HTR-8/SVneo (cell line): ENCODE data around the gene DZIP1L.
"Not testable (repeated sequence)": the region's sequence is repeated elsewhere in the genome, so short reads cannot be mapped to it uniquely, and the experiment has no call there.

ENCODE experiments used
- DNase-seq: peaks from one replicate; pipeline ENCODE4 v3.0.0; 2011; ENCODE audit warnings: low spot score, mixed read lengths; ENCODE audit not compliant: insufficient read length
- FAIRE-seq: peaks from 2 replicates; lab custom pipeline; 2011; peaks lifted over from hg19 to GRCh38; lab: Jason Lieb, UNC

Gene DZIP1L

GRCh38 chr3:138118612-138119422 is 3.4 kb upstream of the DZIP1L start:
- peak; percentile 70 for DNase-seq
- peak; percentile 72 for FAIRE-seq

DNA sequence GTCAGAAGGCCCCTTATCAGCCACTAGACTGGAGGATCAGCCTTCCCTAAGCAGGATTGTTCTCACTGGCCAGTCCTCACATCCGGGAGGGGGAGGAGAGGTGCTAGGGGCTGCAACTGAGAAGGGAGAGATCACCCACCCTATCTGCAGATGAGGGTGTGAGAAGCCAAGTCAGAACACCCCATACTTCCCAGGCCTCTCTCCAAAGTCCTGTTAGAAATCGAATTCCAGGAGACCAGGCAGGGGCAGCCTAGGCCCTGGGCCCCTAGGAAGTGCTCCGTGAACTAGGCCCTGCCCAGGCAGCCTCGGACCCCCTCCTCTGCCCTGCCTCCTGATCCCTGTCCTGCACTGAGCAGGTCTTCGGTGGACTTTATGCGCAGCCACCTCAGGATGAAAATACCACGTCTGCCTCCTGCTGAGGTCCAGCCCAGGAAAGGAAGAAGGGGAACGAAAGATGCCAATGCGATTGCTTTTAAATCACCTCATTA is 933 bp downstream of the DZIP1L start:
- peak; percentile 48 for DNase-seq
- FAIRE-seq, result peak; percentile 49

DNA sequence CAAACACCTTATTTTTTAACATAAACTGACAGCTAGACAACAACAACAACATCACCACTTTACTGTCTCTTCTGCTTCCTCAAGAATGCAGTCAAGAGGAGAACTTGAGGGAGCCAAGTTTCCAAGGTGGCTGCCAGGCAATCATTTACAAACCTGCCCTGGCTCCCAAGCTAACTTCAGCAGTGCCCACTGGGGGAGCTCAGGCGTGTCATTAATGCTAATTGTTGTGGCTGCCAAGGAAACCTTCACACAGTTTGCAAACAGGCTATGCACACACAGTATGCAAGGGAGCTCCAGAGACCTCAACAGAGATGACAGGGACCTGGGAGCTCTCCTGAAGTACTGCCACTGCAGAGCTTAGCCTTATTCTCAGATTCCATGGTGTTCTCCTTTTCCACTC is 2.1 kb downstream of the DZIP1L start:
- DNase-seq, result no peak
- no peak for FAIRE-seq

DNA sequence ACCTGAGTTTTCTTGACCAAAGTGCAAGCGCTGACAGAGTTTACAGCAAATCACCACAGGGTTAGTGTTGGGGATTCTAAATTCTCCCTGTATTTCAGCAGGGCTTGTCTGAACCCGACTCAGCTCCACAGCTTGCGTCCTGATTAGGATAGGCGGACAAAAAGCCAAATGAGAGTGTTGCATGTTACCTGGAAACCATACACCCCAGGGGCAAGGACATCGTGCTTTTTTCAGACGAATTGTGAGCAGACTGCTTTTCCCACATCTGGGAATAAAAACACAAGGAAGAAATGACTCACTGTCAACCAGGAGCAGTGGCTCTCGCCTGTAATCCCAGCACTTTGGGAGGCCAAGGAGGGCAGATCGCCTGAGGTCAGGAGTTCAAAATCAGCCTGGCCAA is 3.0 kb downstream of the DZIP1L start:
- FAIRE-seq (no peak), DNase-seq (no peak)

GRCh38 chr3:138105598-138105997 is 9.8 kb downstream of the DZIP1L start:
- no peak for DNase-seq
- FAIRE-seq, result no peak

- no peak for FAIRE-seq
- no peak for DNase-seq
Observed at GRCh38 chr3:138103466-138103865, 11.9 kb downstream of the DZIP1L start.

- FAIRE-seq, DNase-seq: not testable (repeated sequence)
Observed at GRCh38 chr3:138101351-138101940, 14.0 kb downstream of the DZIP1L start.

- FAIRE-seq (no peak), DNase-seq (no peak)
Observed at GRCh38 chr3:138099417-138099816, 16.0 kb downstream of the DZIP1L start.

- FAIRE-seq, result no peak
- no peak for DNase-seq
Observed at GRCh38 chr3:138097192-138098172, 17.9 kb downstream of the DZIP1L start.

GRCh38 chr3:138093721-138094120 is 21.7 kb downstream of the DZIP1L start:
- FAIRE-seq (no peak), DNase-seq (no peak)

DNA sequence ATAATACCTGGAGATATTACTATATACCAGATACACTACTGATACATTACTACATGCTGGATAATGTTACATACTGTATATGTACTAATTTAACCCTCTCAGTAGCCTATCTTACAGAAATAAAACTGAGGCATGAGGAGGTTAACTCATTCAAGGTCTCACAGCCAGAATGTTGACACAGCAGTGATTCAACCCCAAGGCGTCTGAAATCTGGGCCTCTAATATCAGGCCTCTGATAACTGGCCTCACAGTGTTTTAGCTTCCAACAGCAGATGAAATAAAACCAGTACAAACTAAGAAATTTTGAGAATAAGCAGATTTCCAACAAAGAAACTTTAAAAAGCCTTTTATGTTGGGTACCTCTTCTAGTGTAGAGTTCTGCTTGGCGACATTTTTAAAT is 23.4 kb downstream of the DZIP1L start:
- DNase-seq, result no peak
- no peak for FAIRE-seq

DNA sequence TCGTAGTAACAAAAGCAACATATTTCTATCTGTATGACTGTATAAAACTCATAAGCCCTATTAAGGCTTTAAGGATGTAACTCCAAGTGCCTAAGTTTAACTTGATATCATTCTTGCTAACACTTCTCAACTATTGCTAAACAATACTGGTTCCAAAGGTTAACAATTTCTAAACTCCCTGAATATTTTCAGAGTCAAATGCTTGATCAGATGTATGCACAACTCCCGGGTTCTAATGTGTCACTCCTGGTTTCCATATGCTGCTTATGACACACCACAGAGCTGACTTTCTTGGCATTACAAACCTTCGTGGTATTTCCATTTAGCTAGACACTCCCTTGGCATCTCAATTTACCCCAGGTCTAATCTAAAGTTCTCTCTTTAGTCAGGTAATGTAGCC is 26.3 kb downstream of the DZIP1L start:
- FAIRE-seq (no peak), DNase-seq (no peak)

DNA sequence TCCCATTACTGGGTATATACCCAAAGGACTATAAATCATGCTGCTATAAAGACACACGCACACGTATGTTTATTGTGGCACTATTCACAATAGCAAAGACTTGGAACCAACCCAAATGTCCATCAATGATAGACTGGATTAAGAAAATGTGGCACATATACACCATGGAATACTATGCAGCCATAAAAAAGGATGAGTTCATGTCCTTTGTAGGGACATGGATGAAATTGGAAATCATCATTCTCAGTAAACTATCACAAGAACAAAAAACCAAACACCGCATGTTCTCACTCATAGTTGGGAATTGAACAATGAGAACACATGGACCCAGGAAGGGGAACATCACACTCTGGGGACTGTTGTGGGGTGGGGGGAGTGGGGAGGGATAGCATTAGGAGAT is 29.7 kb downstream of the DZIP1L start:
- FAIRE-seq, DNase-seq: not testable (repeated sequence)

- FAIRE-seq, result no peak
- no peak for DNase-seq
Observed at GRCh38 chr3:138084196-138084595, 31.2 kb downstream of the DZIP1L start.

GRCh38 chr3:138082992-138083386 is 32.4 kb downstream of the DZIP1L start:
- DNase-seq (no peak), FAIRE-seq (no peak)

DNA sequence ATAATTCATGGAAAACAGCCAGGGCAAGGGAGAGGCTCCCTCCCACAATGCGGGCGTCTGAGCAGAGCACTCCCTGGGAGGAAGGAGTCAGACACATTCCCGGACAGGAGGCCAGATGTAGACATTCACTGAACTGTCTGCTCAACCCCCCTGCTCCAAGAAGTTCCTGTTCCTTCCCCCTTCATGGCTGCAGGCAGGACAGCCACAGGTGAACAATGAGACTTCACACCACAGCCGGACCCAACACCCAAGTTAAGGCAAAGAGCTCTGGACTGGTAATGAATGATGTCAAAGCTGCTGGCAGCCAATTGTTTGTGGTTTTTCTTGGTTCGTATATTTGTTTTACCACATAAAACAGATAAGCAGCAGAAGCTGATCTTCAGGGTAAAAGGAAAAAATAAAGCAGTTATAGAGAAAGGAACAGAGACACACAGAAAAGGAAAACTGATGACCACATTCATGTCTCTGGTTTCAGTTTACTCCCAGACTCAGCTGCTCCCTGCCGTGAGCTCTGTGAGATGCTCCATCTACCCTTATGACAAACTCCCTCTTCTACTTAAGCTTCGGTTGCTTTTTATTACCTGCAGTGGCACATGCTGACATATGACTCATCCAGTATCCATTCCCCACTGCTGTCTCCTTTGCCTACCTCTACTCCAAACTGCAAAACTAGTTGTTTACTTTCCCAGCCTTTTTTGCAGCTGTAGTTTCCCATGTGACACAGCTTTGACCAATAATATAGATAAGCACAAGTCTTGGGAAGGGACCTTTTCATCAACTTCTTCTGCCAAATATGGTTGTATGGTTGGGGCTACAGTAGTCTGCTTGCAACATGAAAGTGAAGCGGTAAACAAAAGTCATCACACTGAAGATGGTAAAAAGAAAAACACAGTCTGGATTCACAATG is 33.1 kb downstream of the DZIP1L start:
- peak; percentile 76 for FAIRE-seq
- peak; percentile 40 for DNase-seq

DNA sequence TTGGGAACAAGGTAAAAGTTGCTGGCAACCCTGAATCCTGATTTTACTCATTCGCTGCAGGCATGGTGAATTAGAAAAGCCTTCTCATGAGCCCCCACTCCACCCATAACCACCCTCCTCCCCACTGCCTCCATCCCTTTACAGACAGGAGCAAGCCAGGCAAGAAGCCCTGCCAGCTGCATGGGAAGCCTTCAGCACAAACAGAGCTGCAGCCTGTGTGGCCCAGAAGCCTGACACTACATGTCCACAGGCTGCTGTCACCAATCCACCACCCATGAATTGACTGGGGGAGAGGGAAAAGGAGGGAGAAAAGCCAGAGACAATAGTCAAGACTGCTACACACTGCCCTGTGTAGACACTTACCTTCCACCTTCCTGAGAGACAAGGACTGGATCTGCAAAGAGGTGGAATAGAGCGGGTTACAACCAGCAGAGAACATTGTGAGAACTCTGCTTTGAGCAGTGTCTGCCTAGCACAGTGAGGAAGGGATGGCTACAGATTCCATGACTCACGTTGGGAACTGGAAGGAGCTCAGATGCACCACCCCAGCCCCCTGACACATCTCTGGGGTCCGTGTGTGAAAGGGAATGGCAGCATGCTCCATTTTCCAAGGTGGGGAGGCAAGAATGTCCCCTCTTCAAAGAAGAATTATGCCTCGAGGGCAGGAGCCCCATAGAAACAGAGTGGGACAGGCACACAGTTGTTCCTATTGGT is 33.9 kb downstream of the DZIP1L start:
- DNase-seq (no peak), FAIRE-seq (no peak)

- FAIRE-seq, result no peak
- no peak for DNase-seq
Observed at GRCh38 chr3:138079901-138080300, 35.5 kb downstream of the DZIP1L start.

GRCh38 chr3:138078901-138079344 is 36.5 kb downstream of the DZIP1L start:
- FAIRE-seq, result peak; percentile 49
- peak; percentile 44 for DNase-seq
